Islet of Langerhans (tissue), 1 donor: Measurements from ENCODE around the gene RND3.

ENCODE experiments used
- FAIRE-seq: peaks from one replicate; lab custom pipeline; 2011; peaks lifted over from hg19 to GRCh38; lab: Jason Lieb, UNC

The RND3 gene

GRCh38 chr2:150475479-150476250 lies 11.8 kb downstream of the RND3 start:
- no peak for FAIRE-seq

DNA sequence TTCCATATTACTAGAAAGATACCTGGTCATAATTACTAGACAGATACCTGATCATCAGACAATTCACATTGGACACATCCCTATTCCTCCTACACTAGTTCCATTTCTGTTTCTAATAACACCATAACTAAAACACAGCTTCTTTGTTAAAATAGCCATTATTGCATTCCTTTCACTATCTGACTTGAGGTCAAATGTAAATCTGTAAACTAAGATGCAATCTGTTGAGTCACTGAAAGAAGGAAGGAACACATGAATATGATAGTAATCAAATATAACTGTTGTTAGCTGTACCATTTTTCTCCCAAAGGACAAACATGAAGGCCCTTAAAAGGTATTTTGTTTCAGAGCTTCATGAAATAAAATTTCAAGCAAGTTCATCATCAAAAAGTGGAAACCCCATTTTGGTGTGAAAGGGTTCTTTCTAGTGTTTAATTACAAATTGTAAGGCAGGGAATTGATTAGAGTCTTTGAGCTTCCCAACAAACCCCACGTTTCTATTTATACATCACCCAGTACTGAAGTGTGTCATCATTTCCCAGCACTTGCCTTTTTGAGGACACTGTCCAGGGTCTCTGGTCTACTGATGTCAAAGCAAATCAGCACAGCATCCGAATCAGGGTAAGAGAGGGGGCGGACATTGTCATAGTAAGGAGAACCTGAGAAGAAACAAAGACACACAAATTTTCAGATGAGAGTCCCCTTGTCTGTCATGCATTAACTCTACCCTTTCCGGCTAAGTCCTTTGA lies 13.0 kb downstream of the RND3 start:
- no peak for FAIRE-seq

- no peak for FAIRE-seq
These were observed 13.7 kb downstream of the RND3 start for GRCh38 chr2:150473767-150474166.

GRCh38 chr2:150472511-150472899 lies 15.0 kb downstream of the RND3 start:
- FAIRE-seq: no peak

DNA sequence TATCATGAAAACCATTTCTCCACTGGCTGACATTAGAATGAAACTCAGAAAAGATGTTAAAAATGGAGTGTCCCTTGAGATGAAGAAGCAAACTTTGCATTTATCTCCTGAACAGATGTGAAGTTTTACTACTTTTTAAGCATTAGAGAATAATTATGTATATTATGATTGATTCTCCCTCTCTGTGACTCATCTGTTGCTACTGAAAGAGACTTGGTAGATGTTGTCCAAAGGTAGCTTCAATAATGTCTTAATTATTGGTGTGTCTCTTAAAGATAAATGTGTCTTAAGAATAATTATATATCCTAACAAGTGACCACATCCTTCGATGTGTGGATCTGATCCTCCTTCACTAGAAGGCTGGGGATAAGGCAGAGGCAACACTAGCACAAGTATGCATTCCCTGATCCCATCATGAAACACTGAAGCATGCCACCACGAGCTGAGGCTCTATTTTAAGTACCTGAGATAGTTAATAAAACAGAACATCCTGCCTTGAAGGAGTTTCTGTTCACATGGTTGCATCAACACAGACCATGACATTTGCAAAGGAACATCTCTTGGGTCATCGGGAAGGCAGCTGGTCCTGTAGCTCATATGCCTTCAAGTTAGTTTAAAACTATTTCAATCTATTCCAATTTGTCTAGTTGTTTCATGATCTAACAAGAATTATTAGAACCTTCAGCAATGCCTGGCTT lies 15.5 kb downstream of the RND3 start:
- no peak for FAIRE-seq

DNA sequence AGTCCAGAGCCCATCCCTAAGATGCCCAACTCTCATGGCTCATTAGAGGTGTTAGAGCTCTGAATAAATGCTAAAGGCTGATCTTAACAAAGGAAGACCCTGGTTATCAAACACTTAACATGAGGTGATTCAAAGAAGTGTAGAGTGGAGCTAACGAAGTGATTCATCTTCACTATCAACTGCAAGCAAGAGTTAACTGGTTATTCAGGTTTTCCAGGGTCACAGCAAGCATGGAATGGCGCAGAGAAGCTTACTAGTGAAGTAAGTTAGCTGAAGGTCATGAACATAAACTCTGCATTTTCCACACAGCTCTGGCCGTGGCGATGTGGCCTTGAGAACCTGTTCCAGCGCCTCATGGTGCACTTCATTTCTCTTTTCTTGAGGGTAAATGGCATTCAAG lies 17.0 kb downstream of the RND3 start:
- no peak for FAIRE-seq

- no peak for FAIRE-seq
These were observed 17.7 kb downstream of the RND3 start for GRCh38 chr2:150469706-150470274.

GRCh38 chr2:150468350-150468960 lies 19.0 kb downstream of the RND3 start:
- FAIRE-seq: no peak

- no peak for FAIRE-seq
These were observed 19.9 kb downstream of the RND3 start for GRCh38 chr2:150467621-150467963.

DNA sequence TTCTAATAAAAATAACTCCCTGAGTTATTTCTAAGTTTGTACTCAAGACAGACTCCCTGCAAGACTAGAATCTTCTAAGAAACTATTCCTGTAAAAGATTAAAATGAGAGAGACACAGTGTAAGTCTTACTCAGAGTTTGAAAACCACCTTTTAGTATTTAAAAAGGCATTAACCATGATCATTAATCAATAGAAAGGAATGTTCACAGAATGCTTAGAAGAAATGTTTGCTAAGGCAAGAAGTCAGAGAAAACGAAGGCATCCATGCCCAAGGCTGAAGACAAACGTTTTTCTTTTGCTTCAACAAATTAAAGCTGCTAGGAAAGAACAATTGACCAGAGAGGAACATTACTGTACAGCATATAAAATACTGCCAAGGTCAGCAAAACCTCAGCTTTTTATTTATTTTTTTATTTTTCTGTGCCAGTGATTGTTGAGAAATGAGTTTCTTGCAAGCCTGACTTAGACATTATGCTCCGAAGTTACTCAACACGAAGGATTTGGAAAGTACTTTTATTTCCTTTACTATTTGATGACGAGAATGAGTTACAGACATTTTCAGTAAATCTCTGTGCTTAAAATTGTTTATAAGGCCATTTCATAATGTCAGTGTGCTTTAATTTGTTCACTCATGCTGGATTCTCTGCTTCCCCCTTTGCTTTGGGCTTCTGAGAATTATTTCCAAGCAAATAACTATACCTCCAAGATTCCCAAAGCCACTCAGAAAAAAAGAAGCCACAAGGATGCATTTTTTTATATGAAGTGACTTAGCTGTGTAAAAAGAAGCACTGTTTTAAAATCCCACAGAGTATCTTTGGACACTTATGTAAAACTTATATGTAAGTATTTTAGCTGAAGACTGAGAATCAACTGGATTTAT lies 20.5 kb downstream of the RND3 start:
- FAIRE-seq: no peak

- no peak for FAIRE-seq
These were observed 21.5 kb downstream of the RND3 start for GRCh38 chr2:150465703-150466569.

DNA sequence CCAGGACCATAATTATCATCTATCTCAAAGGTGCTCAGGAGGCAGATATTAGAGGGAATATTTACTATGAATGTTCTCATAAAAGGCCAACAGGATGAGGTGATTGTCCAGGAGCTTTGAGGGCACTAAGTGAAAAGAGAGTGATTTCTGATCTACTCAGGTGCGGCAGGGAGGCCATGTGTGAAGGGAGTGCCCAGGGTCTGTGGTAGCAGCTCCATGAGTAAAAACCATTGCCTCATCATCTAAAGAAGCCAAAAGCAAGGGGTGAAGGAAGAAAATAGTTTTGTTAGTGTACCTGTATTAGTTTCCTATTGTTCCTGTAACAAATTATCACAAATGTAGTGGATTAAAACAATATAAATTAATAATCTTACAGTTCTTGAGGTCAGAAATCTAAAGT lies 22.5 kb downstream of the RND3 start:
- no peak for FAIRE-seq

GRCh38 chr2:150464270-150464669 lies 23.2 kb downstream of the RND3 start:
- FAIRE-seq: no peak

GRCh38 chr2:150462770-150463169 lies 24.7 kb downstream of the RND3 start:
- no peak for FAIRE-seq

DNA sequence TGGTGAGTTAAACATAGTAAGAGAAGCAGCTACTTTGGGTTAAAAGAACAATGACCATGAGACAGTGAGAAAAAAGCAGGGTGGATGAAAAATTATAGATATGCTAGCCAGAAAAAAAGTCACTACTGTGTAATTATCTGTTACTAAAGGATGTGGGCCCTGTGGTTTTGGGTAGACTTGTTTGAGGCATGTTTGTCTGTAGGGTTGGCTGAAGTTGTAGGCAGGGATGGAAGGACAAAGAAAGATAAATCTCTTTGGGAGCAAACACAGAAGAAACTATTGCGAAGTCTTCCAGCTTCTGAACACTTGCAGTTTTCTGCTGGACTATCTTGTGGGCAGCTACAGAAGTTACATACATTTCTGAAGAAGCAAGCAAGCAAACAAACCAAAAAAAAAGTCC lies 28.2 kb downstream of the RND3 start:
- FAIRE-seq: no peak

DNA sequence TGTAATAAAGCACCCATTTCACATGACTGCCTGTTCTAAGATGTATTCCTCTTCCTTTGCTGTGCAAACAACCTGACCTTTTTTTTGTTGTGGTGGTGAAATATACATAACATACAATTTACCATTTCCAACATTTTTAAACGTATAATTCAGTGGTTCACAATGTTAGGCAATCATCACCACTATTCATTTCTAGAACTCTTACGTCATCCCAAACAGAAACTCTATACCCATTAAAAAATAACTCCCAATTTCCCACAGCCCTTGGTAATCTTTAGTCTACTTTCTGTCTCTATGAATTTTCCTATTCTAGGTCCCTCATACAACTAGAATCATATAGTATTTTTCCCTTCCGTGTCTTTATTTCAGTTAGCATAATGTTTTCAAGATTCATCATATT lies 36.7 kb downstream of the RND3 start:
- no peak for FAIRE-seq

GRCh38 chr2:150449856-150450255 lies 37.6 kb downstream of the RND3 start:
- FAIRE-seq: no peak

DNA sequence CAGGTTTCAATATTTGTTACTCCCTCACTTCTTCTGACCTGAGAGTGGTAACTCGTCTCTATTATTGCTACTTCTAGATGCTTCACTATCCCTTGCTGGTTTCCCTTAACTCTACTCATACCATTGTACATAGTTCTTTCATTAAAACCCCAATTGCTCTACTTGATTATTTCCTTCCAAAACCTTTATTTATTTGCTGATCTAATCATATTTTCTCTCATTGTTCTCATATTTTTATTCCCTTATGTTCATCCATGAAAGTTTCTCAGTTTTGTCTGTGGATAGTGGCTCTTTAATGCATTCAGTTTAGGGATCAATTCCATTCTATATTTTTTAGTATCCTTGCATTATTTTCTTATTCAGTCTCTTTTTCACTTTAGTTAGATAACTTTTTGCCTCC lies 42.1 kb downstream of the RND3 start:
- FAIRE-seq: no peak

GRCh38 chr2:150442484-150442883 lies 45.0 kb downstream of the RND3 start:
- FAIRE-seq: no peak

DNA sequence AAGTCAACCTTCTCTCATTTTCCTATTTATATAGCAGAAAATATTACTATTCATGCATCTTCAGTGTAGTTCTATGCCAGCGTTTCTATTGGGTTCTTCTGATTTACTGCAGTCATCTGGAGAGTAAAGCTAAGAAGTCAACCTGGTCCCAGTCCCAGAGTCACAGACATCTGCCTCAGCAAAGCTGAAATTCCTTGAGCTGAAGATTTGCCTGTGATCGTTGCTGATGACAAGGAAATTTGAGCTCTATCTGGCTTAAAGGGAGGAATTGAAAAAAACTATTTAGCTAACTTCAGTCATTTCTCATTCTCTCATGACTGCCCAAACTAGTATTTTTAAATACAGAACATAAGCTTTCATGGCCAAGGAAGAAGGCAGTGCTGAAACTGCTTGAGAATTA lies 45.7 kb downstream of the RND3 start:
- FAIRE-seq: no peak

GRCh38 chr2:150441226-150441625 lies 46.2 kb downstream of the RND3 start:
- FAIRE-seq: no peak
